ENCODE results near the gene ADCY4. TPM values are rescaled to one million over a fixed set of nuclear protein-coding genes. Genes with fewer than 3 reads are reported as not detected.

Gene ADCY4
- total and polyA plus RNA-seq, 2 of the 13 experiments (the other 11 are each of a cell fraction or from before 2014, with no cell fraction given) = 0.03 TPM; not detected in 1

DNA sequence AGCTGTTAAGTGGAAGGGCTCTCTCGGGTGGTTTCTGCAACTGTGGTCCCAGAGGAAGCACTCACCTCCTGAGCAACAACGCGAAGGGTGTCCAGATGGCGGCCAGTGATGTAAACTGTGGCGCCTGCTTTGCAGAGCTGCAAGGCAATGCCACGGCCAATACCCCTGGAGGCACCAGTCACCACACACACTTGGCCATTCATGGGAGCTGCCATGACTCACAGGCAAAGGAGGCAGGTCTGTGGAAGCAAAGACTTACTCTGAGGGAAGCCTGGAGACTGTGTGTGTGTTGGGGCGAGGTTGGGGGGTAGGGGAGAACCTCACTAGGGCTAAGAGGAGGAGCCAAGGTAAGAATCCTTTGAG is 36.0 kb downstream of the ADCY4 start (continued):
- peak; percentile 76; the same call in 1 of the 2 replicates for TF ChIP-seq ZNF430 (CRISPR knock-in tag; IDR thresholded peaks at IDR 0.05)
- no peak for TF ChIP-seq ZNF292 (CRISPR knock-in tag; IDR thresholded peaks at IDR 0.05; ENCODE audit: borderline replicate concordance, low read depth)
- TF ChIP-seq YY1 (IDR thresholded peaks at IDR 0.05; ENCODE audit: insufficient read depth, insufficient replicate concordance, low read depth, low read length) = peak; percentile 69
- 0 out of 2 replicates have a peak, but pooled peaks have one; percentile 3 for TF ChIP-seq ZFP82 (CRISPR knock-in tag; IDR thresholded peaks at IDR 0.05; ENCODE audit: borderline replicate concordance)
- no peak for TF ChIP-seq NR2F6 (IDR thresholded peaks at IDR 0.05)
- TF ChIP-seq NR2F6 (CRISPR knock-in tag; IDR thresholded peaks at IDR 0.05) = 0 out of 2 replicates have a peak, but pooled peaks have one; percentile 15
- TF ChIP-seq ZNF782 (CRISPR knock-in tag; IDR thresholded peaks at IDR 0.05; ENCODE audit: borderline replicate concordance) = peak; percentile 19; the same call in 1 of the 2 replicates
- no peak for TF ChIP-seq XBP1 (CRISPR knock-in tag; IDR thresholded peaks at IDR 0.05)
- TF ChIP-seq ATF3 (CRISPR knock-in tag; IDR thresholded peaks at IDR 0.05) = no peak
- no peak for TF ChIP-seq ARNT2 (CRISPR knock-in tag; IDR thresholded peaks at IDR 0.05; ENCODE audit: low read depth)

DNA sequence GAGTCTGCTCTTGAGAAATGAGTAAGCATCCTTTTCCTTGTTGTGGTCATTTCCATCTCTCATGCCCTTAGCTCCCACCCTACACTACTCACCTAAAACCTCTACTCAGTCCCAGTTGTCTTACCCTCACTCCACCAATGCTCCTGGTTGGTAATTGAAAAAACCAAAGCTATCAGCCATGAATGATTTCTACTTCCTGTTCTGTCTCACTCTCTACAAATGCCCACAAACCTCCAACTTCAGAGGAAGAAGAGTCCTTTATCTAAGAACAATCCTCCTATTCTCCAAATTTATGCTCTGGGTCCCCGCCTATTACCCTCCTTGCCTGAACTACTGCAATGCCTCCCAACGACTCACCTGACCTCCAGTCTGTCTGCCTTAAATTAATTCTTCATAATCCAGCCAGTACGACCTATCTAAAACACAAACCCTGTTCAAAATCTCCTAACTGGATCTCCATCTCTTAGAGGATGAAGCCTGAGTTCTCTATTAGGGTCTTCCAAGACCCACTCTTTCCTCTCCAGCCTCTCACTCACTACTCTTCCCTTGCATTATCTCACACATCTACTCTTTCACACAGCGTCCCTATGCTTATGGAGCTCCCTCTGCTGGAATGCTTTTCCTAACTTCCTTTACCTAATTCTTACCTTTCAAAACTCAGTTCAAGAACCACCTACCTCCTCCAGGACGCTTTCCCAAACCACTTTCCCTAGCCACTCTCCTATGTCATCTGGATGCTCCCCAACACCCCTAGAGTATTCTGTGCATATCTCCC is 37.5 kb downstream of the ADCY4 start:
- DNase-seq (ENCODE audit: low spot score) (peak; percentile 87), ATAC-seq (peak; percentile 43), FAIRE-seq (peak; percentile 60)
- BruUV-seq (replicated peaks) = no TSS peak
- 0 out of 2 replicates have a peak, but pooled peaks cover 4% of the 10 kb centered on the region for H4K20me1 ChIP-seq (ENCODE audit: insufficient read depth, low read length)
- no peak overlapping the region; a peak in 1 of 6 replicates for H3K4me3 ChIP-seq (replicated peaks in 1 of 3; ENCODE audit: insufficient read depth in 1 of 3, low read depth in 2 of 3, low read length in 3 of 3)
- H3K27ac ChIP-seq (ENCODE audit: extremely low read length, insufficient read depth, low read length) = peak overlapping the region; percentile 5
- H2AFZ ChIP-seq (ENCODE audit: low read length) = no peak overlapping the region
- intact Hi-C loops (cut with micrococcal nuclease; ENCODE audit: unreplicated experiment) = loop anchor here (1.0 to 10.0 kb wide), 7 partner anchors 26 to 993 kb away; partner anchors contain the start of genes BCL2L2, MDP1, PPP1R3E and RABGGTA
- WGBS (ENCODE audit: low lambda C conversion rate) = 57% methylated on average over 5 of the region's 5 CpGs
- H3K9ac ChIP-seq (ENCODE audit: insufficient read depth, low read depth, low read length) = no peak overlapping the region
- H3K27me3 ChIP-seq (ENCODE audit: control insufficient read depth in 1 of 2, insufficient read depth in 2 of 2, low read length in 2 of 2) = no peaks in the 10 kb centered on the region; a peak in 1 of 5 replicates
- H3K4me1 ChIP-seq (ENCODE audit: insufficient read depth, low read length) = peaks cover 45% of the 10 kb centered on the region
- H3K4me2 ChIP-seq (ENCODE audit: low read depth, low read length) = peak overlapping the region; percentile 34
- POLR2A ChIA-PET = interaction anchor here (0.7 to 24.7 kb wide), 17 partner anchors 7 to 239 kb away, joined by 3 to 850 read pairs (median 11); partner anchors contain the start of genes CHMP4A, CIDEB, DCAF11 and EMC9
- H3K79me2 ChIP-seq (ENCODE audit: insufficient read depth, low read length) = peaks cover 39% of the 10 kb centered on the region
- H3K36me3 ChIP-seq (replicated peaks in 1 of 2; ENCODE audit: control insufficient read depth in 1 of 2, insufficient read depth in 2 of 2, low read length in 2 of 2) = peaks cover 30 to 48% of the 10 kb centered on the region in 2 experiments
- H3K9me3 ChIP-seq (ENCODE audit: low read length) = no peaks in the 10 kb centered on the region
- in situ Hi-C loops (cut with HindIII; ENCODE audit: extremely low pct_ligation_motif_present, low pct_unique_long_range_greater_than_20kb) = loop anchor here (5.0 kb wide), 1 partner anchor 55 kb away; the partner anchor contains the start of gene TINF2
- CTCF ChIA-PET (ENCODE audit: low intra/inter-chr PET ratio, low total read pairs) = interaction anchor here (1.0 to 5.7 kb wide), 15 partner anchors 9 to 283 kb away, joined by 3 to 217 read pairs (median 7); partner anchors contain the start of genes CHMP4A, CIDEB, IRF9 and LTB4R2
- TF ChIP-seq CREM (IDR thresholded peaks at IDR 0.05) (no peak), CREM (CRISPR knock-in tag; IDR thresholded peaks at IDR 0.05) (no peak), NFAT5 (CRISPR knock-in tag; IDR thresholded peaks at IDR 0.05) (no peak; the same call in 1 of the 2 replicates), ZNF768 (CRISPR knock-in tag; IDR thresholded peaks at IDR 0.05) (no peak)
- TF ChIP-seq, protein P1, sequence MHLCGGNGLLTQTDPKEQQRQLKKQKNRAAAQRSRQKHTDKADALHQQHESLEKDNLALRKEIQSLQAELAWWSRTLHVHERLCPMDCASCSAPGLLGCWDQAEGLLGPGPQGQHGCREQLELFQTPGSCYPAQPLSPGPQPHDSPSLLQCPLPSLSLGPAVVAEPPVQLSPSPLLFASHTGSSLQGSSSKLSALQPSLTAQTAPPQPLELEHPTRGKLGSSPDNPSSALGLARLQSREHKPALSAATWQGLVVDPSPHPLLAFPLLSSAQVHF (CRISPR knock-in tag; IDR thresholded peaks at IDR 0.05) = no peak

All from HepG2 (cell line).